Esophagus squamous epithelium (tissue), 5 donors: ENCODE data around the gene UBE2M. TPM values are rescaled to one million over a fixed set of nuclear protein-coding genes. Genes with fewer than 3 reads are reported as not detected.

Experiments used
- DNase-seq: peaks from one replicate; lab custom pipeline; 2025; lab: John Stamatoyannopoulos, UW
- H3K27ac ChIP-seq, 4 donors: fragments of 200-600 bp; sonication (generic); one replicate each; pipeline ENCODE4 v1.5.1; 2016 to 2019; ENCODE audit warnings: mild to moderate bottlenecking in 1 of 4
- H3K27me3 ChIP-seq, 4 donors: fragments of 200-600 bp; sonication (generic); 1 replicate in 3 of 4; 2 replicates in 1 of 4; pipeline versions ENCODE4 v1.5.1 to v1.6.0; 2017 to 2021; ENCODE audit warnings: antibody characterized with exemption in 1 of 4
- H3K36me3 ChIP-seq, 3 donors: fragments of 200-600 bp; sonication (generic); one replicate each; pipeline ENCODE4 v1.5.1; 2016 to 2019
- H3K4me1 ChIP-seq, 3 donors: fragments of 200-600 bp; sonication (generic); one replicate each; pipeline ENCODE4 v1.5.1; 2017 to 2019
- H3K4me3 ChIP-seq, 4 donors: fragments of 200-600 bp; sonication (generic); 1 replicate in 3 of 4; 2 replicates in 1 of 4; pipeline ENCODE4 v1.5.1; 2016 to 2019; ENCODE audit warnings: mild to moderate bottlenecking in 2 of 4, moderate library complexity in 1 of 4
- H3K9me3 ChIP-seq, 3 donors: fragments of 200-600 bp; sonication (generic); one replicate each; pipeline ENCODE4 v1.5.1; 2016 to 2019
- CTCF ChIP-seq, 6 experiments: fragments of 450-650 bp in 4 of 6; fragments of 200-600 bp in 2 of 6; sonication (generic) in 2 of 6; IDR thresholded peaks; one replicate each; pipeline ENCODE4 v1.5.1; 2016 to 2019; ENCODE audit warnings: antibody characterized with exemption in 6 of 6, mild to moderate bottlenecking in 4 of 6, moderate library complexity in 4 of 6
- POLR2A ChIP-seq, 4 donors: fragments of 450-650 bp; IDR thresholded peaks; one replicate each; pipeline ENCODE4 v1.6.1; 2017; ENCODE audit warnings: antibody characterized with exemption in 4 of 4, mild to moderate bottlenecking in 4 of 4, moderate library complexity in 3 of 4
- WGBS, 2 donors: methylation state at CpG; one replicate each; pipeline ENCODE4 v1.1.5; 2018; 5-methylcytosine and 5-hydroxymethylcytosine counted together
- intact Hi-C: fragments of 100-400 bp; cut with DNase I; formaldehyde crosslinking; loops from one replicate; pipeline ENCODE4 v1.15.0; 2022
- total RNA-seq, 4 donors: library from RNA; depleted of rRNA; stranded (reverse); fragments of >200 nt; gene quantifications; one replicate each; pipeline ENCODE4 v1.1.0, GENCODE V29; 2016
- donor health status: DM: yes; HTN: yes; CAD: no.

The UBE2M gene
- total RNA-seq, 4 donors from 2014 or later, result 22.0 to 37.4 (median 24.7) TPM

DNA sequence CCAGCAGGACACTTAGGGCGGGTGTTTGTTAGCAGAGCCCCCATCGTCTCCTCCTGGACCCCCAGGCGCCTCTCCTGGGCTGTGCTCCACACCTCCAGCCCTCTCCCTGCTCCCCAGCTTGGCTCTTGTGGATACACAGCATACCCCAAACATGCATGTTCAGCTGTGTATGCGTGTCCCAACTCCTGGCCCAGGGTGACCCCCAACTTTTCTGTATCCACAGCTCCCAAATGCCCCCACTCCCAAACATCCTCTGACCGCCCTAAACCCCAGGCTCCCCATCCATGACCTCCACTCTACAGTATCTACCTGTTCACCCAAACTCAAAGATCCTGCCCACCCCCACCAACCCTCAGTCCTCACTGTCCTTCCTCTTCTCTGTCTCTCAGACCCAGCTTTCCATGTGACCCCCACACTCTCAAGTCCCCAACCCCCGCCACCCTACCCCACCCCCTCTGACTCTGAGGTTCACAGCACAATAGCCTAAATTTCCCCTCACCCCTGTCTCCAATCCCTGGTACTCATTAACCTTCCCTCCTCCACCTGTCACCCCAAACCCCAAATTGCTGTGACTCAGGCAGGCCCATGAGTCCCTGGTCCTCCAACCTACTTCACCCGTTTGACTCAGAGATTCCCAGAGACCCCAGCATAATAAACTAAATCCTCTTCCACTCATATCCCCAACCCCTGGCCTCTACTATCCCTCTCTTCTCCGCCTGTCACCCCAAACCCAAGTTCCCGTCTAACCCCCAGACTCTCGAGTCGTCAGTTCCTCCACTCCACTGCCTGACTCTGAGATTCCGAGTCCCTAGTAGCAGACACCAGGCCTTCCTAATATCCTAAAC is 968 bp downstream of the UBE2M start:
- H3K27me3 ChIP-seq, result no peaks in the 10 kb centered on the region
- no peaks in the 10 kb centered on the region for H3K9me3 ChIP-seq
- intact Hi-C loops, result no loop called here
- peaks cover 5 to 31% (median 14%) of the 10 kb centered on the region in 3 donors for H3K36me3 ChIP-seq
- H3K4me1 ChIP-seq, result peaks cover 41 to 79% (median 51%) of the 10 kb centered on the region in 3 donors
- no peak for DNase-seq
- no peak for TF ChIP-seq CTCF (IDR thresholded peaks at IDR 0.05)
- TF ChIP-seq POLR2A (IDR thresholded peaks at IDR 0.05), result no peak
- H3K4me3 ChIP-seq, result peak overlapping the region; percentile 80 to 92 (median 88)
- 25 to 27% methylated on average over 10 to 12 of the region's 12 CpGs for WGBS, 2 donors
- peak overlapping the region; percentile 94 to 100 (median 99) for H3K27ac ChIP-seq

GRCh38 chr19:58556622-58557220 is 1.7 kb downstream of the UBE2M start:
- WGBS, 2 donors, result 46 to 53% methylated on average over 10 of the region's 10 CpGs
- Histone ChIP-seq H3K4me3 (peak overlapping the region; percentile 80 to 92 (median 88)), H3K4me1 (peaks cover 34 to 72% (median 44%) of the 10 kb centered on the region in 3 donors), H3K9me3 (no peaks in the 10 kb centered on the region), H3K27ac (peak overlapping the region; percentile 94 to 100 (median 99)), H3K27me3 (no peaks in the 10 kb centered on the region), H3K36me3 (peaks cover 5 to 38% (median 21%) of the 10 kb centered on the region in 3 donors)
- no peak for DNase-seq
- intact Hi-C loops, result no loop called here
- TF ChIP-seq CTCF (IDR thresholded peaks at IDR 0.05) (no peak), POLR2A (IDR thresholded peaks at IDR 0.05) (no peak)

DNA sequence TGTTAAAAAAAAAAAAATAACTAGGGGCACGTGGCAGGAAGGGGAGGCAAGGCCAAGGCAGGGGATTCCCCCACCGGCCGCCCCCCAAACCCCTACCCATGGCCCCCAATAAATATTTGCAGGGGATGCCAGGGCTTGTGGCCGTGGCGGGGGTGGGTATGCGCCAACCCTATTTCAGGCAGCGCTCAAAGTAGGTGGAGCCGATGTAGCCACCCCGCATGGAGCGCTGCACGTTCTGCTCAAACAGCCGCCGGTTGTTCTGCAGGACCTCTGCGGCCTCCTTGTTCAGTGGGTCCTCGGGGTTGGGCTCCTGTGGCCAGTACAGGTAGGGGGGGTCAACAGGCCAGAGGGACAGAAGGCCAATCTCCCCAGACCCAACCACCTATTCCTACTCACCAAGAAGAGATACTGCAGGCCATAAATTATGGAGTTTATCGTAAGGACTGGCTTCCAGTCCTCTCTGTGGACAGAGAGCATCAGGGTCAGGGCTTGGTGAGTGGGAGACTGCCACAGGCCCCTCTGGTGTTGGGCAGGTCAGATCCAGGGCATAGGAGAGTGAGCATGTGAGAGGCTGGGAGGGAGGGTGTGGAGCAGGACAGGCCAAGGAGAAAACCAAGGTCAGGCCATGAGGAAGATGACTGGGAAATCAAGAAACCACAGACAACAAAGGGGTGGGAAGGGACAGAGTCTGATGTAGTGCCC is 2.3 kb downstream of the UBE2M start:
- 59 to 76% methylated on average over 5 to 10 of the region's 16 CpGs for WGBS, 2 donors
- no peaks in the 10 kb centered on the region for H3K9me3 ChIP-seq
- TF ChIP-seq CTCF (IDR thresholded peaks at IDR 0.05) (no peak), POLR2A (IDR thresholded peaks at IDR 0.05) (no peak)
- H3K27ac ChIP-seq, result peak overlapping the region; percentile 94 to 100 (median 99)
- H3K27me3 ChIP-seq, result no peaks in the 10 kb centered on the region
- DNase-seq, result no peak
- H3K36me3 ChIP-seq, result peaks cover 7 to 45% (median 28%) of the 10 kb centered on the region in 3 donors
- peaks cover 32 to 66% (median 40%) of the 10 kb centered on the region in 3 donors for H3K4me1 ChIP-seq
- intact Hi-C loops, result no loop called here
- no peak overlapping the region for H3K4me3 ChIP-seq

DNA sequence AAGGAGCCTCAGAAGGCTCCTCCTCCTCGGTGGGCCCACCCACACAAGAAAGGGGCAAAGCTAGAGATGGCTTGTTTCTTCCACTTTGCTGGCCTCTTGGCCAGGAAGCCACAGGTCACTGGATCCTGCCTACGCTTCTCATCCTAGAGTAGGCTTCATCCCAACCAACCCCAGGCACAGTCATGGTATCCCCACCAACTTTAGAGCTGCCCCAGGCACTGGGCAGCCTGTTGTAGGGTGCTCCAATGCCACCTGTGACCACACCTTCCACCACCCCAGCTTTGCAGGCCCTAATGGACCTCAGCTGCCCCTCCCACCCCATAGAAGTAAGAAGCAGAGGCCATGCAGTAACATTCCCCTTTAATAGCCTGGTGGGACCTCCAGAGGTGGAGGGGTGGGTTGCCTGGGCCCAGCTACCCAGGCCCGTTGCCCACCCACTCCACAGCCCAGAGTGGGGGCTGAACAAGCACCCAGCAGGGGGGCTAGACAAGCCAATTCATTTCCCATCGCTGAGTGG is 3.0 kb downstream of the UBE2M start:
- no peak for TF ChIP-seq CTCF (IDR thresholded peaks at IDR 0.05)
- TF ChIP-seq POLR2A (IDR thresholded peaks at IDR 0.05), result no peak
- H3K9me3 ChIP-seq, result no peaks in the 10 kb centered on the region
- WGBS, 2 donors, result 0 to 30% methylated on average over 1 to 2 of the region's 4 CpGs
- H3K27me3 ChIP-seq, result no peaks in the 10 kb centered on the region
- H3K36me3 ChIP-seq, result peaks cover 13 to 51% (median 34%) of the 10 kb centered on the region in 3 donors
- peaks cover 32 to 59% (median 40%) of the 10 kb centered on the region in 3 donors for H3K4me1 ChIP-seq
- intact Hi-C loops, result no loop called here
- H3K27ac ChIP-seq, result peak overlapping the region; percentile 90 to 100 (median 94)
- no peak for DNase-seq
- H3K4me3 ChIP-seq, result peak overlapping the region; percentile 55 to 79 (median 74)
